ENCODE data around the gene SLC51B.

The SLC51B gene

GRCh38 chr15:65085990-65086679, 40.9 kb downstream of the SLC51B start:
- POLR2A ChIA-PET: no interaction called here
- no peak for DNase-seq (ENCODE audit: low read depth, low spot score)

GRCh38 chr15:65086680-65087111, 41.5 kb downstream of the SLC51B start:
- H3K4me3 ChIP-seq (ENCODE audit: low read depth, low read length): no peak overlapping the region
- ChIA-PET POLR2A (interaction anchor here (0.8 kb wide), 1 partner anchor 263 kb away, joined by 3 read pairs; no protein-coding TSS in a partner anchor), CTCF (interaction anchor here (0.9 to 14.3 kb wide), 11 partner anchors 9 to 53 kb away, joined by 3 to 117 read pairs (median 5); partner anchors contain the start of genes KBTBD13 and UBAP1L)
- DNase-seq (ENCODE audit: low read depth, low spot score): no peak
- peak; percentile 31 for TF ChIP-seq CTCF (IDR thresholded peaks at IDR 0.05; ENCODE audit: insufficient read depth, low read length, missing control alignments)

More at GRCh38 chr15:65085990-65086679, 40.9 kb downstream of the SLC51B start:
- peak; percentile 55 for TF ChIP-seq CTCF (IDR thresholded peaks at IDR 0.05; ENCODE audit: insufficient read depth, low read length, missing control alignments)
- H3K4me3 ChIP-seq (ENCODE audit: low read depth, low read length): no peak overlapping the region
- CTCF ChIA-PET: interaction anchor here (0.9 to 14.3 kb wide), 14 partner anchors 8 to 52 kb away, joined by 3 to 338 read pairs (median 16); partner anchors contain the start of gene KBTBD13

- H3K4me3 ChIP-seq (ENCODE audit: low read depth, low read length): no peak overlapping the region
- CTCF ChIA-PET: interaction anchor here (1.0 to 14.3 kb wide), 9 partner anchors 9 to 54 kb away, joined by 3 to 117 read pairs (median 6); partner anchors contain the start of genes KBTBD13 and UBAP1L
- no peak for TF ChIP-seq CTCF (IDR thresholded peaks at IDR 0.05; ENCODE audit: insufficient read depth, low read length, missing control alignments)
- no peak for DNase-seq (ENCODE audit: low read depth, low spot score)
- POLR2A ChIA-PET: interaction anchor here (0.8 kb wide), 1 partner anchor 263 kb away, joined by 3 read pairs; no protein-coding TSS in a partner anchor
Measured at GRCh38 chr15:65087411-65087810, 42.2 kb downstream of the SLC51B start.

GRCh38 chr15:65087873-65088642, 42.9 kb downstream of the SLC51B start:
- CTCF ChIA-PET: interaction anchor here (1.1 to 14.3 kb wide), 8 partner anchors 11 to 54 kb away, joined by 3 to 117 read pairs (median 16); partner anchors contain the start of genes KBTBD13 and UBAP1L
- TF ChIP-seq CTCF (IDR thresholded peaks at IDR 0.05; ENCODE audit: insufficient read depth, low read length, missing control alignments): no peak
- POLR2A ChIA-PET: no interaction called here
- no peak overlapping the region for H3K4me3 ChIP-seq (ENCODE audit: low read depth, low read length)
- DNase-seq (ENCODE audit: low read depth, low spot score): no peak

GRCh38 chr15:65088643-65089021, 43.4 kb downstream of the SLC51B start:
- TF ChIP-seq CTCF (IDR thresholded peaks at IDR 0.05; ENCODE audit: insufficient read depth, low read length, missing control alignments): no peak
- POLR2A ChIA-PET: no interaction called here
- no peak overlapping the region for H3K4me3 ChIP-seq (ENCODE audit: low read depth, low read length)
- CTCF ChIA-PET: interaction anchor here (1.2 to 14.3 kb wide), 5 partner anchors 11 to 55 kb away, joined by 3 to 117 read pairs (median 35); partner anchors contain the start of gene KBTBD13
- no peak for DNase-seq (ENCODE audit: low read depth, low spot score)

All from AG04449 (cell line).